Fibroblast of pulmonary artery (primary cell): ENCODE results near the gene SGSM1.

Source experiments
- DNase-seq: peaks from one replicate; pipeline ENCODE4 v3.0.0-alpha.2; 2010; ENCODE audit warnings: low read depth
- H3K4me3 ChIP-seq: replicated peaks from 2 replicates; pipeline ENCODE4 v1.5.1; 2011; ENCODE audit warnings: low read depth, mild to moderate bottlenecking, control low read depth, low read length, moderate library complexity
- TF ChIP-seq, protein P1 (sequence below): IDR thresholded peaks from 2 replicates; pipeline ENCODE4 v1.5.1; 2011; ENCODE audit warnings: mild to moderate bottlenecking, control low read depth, low read length, inconsistent platforms; ENCODE audit errors: missing control alignments

The SGSM1 gene

DNA sequence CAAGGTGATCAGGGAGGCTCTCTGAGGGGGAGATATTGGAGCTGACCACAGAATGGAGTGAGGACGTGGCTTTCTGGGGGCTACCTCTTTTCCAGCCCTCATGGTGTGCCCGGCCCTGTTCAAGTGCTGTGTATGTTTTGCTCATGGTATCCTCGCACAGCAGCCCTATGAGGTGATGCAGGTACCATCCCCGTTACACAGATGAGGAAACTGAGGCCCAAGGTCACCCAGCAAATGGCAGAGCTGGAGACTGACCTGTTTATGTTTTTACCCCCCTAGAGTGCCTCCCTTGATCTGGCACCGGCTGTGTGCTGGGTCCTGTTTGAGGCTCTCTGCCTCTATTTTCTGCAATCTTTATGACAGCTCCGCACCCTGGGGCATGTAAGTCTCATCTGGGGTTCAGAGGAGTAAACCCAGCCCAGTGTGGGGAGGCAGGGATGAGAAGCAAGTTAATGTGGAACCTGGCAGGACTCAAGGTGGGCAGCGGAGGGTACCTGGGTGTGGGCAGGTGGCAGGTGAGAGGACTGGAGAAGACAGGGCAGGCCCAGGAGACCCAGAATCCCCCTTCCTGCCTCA is 20.8 kb downstream of the SGSM1 start:
- DNase-seq: no peak
- TF ChIP-seq, protein P1, sequence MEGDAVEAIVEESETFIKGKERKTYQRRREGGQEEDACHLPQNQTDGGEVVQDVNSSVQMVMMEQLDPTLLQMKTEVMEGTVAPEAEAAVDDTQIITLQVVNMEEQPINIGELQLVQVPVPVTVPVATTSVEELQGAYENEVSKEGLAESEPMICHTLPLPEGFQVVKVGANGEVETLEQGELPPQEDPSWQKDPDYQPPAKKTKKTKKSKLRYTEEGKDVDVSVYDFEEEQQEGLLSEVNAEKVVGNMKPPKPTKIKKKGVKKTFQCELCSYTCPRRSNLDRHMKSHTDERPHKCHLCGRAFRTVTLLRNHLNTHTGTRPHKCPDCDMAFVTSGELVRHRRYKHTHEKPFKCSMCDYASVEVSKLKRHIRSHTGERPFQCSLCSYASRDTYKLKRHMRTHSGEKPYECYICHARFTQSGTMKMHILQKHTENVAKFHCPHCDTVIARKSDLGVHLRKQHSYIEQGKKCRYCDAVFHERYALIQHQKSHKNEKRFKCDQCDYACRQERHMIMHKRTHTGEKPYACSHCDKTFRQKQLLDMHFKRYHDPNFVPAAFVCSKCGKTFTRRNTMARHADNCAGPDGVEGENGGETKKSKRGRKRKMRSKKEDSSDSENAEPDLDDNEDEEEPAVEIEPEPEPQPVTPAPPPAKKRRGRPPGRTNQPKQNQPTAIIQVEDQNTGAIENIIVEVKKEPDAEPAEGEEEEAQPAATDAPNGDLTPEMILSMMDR: no peak

DNA sequence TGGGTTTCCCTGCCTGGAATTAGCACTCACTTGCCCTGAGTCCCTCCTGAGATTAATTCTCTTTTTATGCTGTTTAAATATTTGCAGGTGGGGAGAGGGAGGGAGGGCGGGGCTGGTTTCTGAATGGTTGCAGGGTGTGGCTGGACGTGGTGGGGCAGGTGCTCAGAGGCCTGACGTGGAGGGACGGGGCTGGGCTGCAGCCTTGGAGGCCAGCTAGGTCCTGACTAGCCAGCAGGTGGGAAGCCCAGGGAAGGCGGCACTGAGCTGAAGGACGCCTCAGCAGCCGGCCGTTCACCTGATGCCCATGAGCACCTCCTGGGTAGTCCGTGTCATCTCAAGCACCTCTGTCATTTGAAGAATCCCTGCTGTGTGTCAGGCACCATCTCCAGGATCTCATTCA is 21.3 kb downstream of the SGSM1 start:
- DNase-seq: no peak
- H3K4me3 ChIP-seq: no peak overlapping the region
- TF ChIP-seq, protein P1: no peak

More for the DNA sequence above, 20.8 kb downstream of the SGSM1 start:
- H3K4me3 ChIP-seq: no peak overlapping the region

DNA sequence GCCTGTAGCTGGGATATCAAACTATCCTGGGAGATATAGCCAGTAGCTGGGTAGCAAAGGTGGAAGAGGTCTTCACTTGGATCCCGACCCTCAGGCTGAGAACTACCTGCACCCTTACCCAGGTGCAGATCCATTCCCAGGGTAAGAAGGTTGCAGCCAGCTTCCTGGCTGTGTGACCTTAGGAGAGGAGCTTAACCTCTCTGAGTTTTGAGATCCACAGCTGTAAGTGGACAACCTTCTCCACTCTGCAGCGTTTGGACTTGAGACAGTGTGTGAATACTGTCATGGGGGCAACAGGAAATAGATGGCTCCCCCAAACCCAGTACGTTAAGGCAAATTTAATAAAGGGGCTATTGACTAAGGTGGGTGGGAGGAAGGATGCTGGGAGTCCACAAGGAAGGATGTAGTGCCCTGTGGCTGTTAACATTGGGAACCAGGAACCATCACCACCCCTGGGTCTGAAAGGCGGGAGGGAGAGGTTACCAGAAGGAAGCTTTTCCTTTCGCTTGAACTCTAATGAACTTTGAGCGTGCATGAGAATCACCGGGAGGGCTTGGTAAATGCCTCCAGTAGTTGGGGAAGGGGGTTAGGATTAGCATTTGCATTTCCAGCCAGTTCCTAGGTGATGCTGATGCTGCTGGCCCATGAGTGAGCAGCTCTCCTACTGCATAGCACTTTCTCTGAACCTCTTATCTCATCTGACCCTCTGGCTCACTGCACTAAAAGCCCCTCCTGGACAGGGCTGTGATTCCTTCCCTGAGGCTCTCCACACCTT is 24.4 kb downstream of the SGSM1 start:
- TF ChIP-seq, protein P1: no peak
- DNase-seq: no peak
- no peak overlapping the region for H3K4me3 ChIP-seq

DNA sequence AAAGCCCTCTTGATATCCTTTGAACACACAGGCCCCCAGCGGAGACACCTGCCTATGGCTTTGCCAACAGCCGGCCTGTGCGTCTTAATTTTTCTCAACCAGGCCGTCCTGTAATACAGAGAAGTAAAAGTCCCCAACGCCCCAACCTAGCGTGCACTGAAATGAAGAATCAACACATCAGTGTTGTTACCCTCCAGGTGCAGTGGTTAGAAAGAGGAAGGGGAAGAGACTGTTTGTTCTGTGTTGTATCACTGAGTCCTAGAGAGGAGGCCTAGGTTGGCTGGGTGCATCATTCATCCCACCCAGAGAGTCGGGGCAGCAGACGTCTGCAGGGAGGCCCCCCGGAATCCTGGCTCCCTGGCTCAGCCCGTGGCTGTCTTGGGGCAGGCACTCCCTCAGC is 25.7 kb downstream of the SGSM1 start:
- H3K4me3 ChIP-seq: no peak overlapping the region
- DNase-seq: no peak
- TF ChIP-seq, protein P1: no peak

DNA sequence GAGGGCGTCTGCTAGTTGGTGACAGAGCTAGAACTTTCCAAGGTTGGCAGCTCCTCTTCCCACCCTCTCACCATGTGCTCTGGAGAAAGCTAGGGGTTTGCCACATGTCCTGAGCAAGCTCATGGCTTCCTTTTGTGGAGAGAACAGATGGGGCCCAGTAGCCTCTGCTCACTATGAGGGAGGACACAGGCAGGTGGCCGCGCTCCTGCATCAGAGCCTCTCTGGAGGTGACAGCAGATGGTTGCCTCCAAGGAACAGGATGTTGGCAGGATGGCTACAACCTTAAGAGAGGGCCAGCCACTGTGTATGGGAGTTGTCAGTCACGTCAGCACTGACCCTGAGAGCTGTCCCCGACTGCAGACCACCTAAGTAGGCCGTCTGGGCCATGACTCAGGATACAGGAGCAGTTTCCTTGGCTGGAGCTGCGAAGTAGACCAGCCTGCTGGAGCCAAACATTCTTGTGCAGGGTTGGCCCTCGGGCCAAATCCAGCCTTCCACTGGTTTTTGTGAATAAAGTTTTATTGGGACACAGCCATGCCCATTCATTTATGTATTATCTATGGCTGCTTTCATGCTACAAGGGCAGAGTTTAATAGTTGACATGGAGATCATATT is 28.0 kb downstream of the SGSM1 start:
- DNase-seq: no peak
- H3K4me3 ChIP-seq: no peak overlapping the region
- TF ChIP-seq, protein P1: no peak

DNA sequence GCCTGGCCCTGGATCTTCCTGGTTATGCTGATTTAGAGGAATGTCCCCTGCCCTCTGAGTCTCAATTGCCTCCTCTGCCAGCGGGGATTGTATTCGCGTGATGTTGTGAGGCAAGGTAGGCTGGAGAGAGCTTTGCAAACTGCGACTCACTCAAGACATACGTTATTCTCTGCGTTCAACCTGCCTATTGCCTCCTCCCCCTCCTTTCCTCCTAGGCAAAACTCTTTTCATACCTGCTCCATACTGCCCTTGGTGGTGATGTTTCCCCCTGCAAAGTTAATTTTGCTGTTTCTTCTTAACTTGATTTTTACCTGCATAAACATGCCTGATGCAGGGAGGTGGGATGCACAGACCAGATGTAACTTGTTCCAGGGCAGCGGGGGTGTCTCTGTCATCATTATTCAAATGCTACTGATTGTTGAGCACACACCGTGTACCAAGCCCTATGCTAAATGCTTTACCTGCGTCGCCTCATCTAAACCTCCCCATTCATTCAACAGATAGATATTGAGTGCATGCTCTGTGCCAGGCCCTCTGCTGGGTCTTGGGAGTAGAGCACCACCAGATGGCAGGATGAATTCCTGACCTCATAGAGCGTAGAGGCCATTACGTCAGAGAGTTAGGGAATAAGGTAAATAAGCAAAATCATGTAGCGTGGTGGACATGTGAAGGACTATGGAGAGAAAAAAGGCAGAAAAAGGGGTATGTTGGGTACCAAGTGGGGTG is 29.0 kb downstream of the SGSM1 start:
- peak; percentile 22 for DNase-seq
- no peak overlapping the region for H3K4me3 ChIP-seq
- TF ChIP-seq, protein P1: peak; percentile 30
